A673 (cell line): ENCODE measurements around the gene SAG. TPM values are rescaled to one million over a fixed set of nuclear protein-coding genes. Genes with fewer than 3 reads are reported as not detected.

Experiments used
- BruUV-seq: library from RNA; stranded (reverse); fragments of 400-500 nt; replicated peaks from 2 replicates; lab custom pipeline; 2021; lab: Mats Ljungman, UMichigan
- CTCF ChIA-PET: fragments of 300-600 bp; sonication (Branson Sonifier 250); formaldehyde crosslinking; loops from one replicate; lab custom pipeline; 2022; ENCODE audit warnings: antibody characterized with exemption; lab: Charles Lee
- POLR2A ChIA-PET: fragments of 300-600 bp; sonication (Branson Sonifier 250); formaldehyde crosslinking; loops from one replicate; lab custom pipeline; 2022; ENCODE audit warnings: antibody characterized with exemption; ENCODE audit not compliant: low non-redundant PET; lab: Charles Lee
- DNase-seq: peaks from one replicate; pipeline ENCODE4 v3.0.0-alpha.2; 2015; ENCODE audit warnings: low spot score
- H3K27ac ChIP-seq: fragments of 200-600 bp; sonication (generic); 2 replicates; pipeline ENCODE4 v1.5.1; 2016; ENCODE audit warnings: mixed run types, low read depth, mild to moderate bottlenecking, mixed read lengths, antibody characterized with exemption, low read length; ENCODE audit not compliant: poor library complexity, severe bottlenecking
- H3K27me3 ChIP-seq: fragments of 200-600 bp; sonication (generic); replicated peaks from 2 replicates; pipeline ENCODE4 v1.6.1; 2017; ENCODE audit warnings: mixed run types, low read depth, mild to moderate bottlenecking, mixed read lengths, antibody characterized with exemption, low read length; ENCODE audit not compliant: insufficient read depth, poor library complexity
- H3K36me3 ChIP-seq: fragments of 200-600 bp; sonication (generic); 2 replicates; pipeline ENCODE4 v1.6.1; 2016; ENCODE audit warnings: mixed run types, mild to moderate bottlenecking, mixed read lengths, antibody characterized with exemption, low read length; ENCODE audit not compliant: insufficient read depth, poor library complexity, severe bottlenecking
- H3K4me1 ChIP-seq: fragments of 200-600 bp; sonication (generic); 2 replicates; pipeline ENCODE4 v1.6.1; 2017; ENCODE audit warnings: mixed run types, mild to moderate bottlenecking, mixed read lengths, antibody characterized with exemption, low read length; ENCODE audit not compliant: insufficient read depth, poor library complexity, severe bottlenecking
- H3K4me3 ChIP-seq: fragments of 200-600 bp; sonication (generic); 2 replicates; pipeline ENCODE4 v1.5.1; 2016; ENCODE audit warnings: low read depth, mixed run types, mild to moderate bottlenecking, mixed read lengths, low read length; ENCODE audit not compliant: poor library complexity, severe bottlenecking
- H3K9me3 ChIP-seq: fragments of 200-600 bp; sonication (generic); 2 replicates; pipeline ENCODE4 v1.6.1; 2016; ENCODE audit warnings: mixed run types, low read depth, mild to moderate bottlenecking, mixed read lengths, antibody characterized with exemption, low read length; ENCODE audit not compliant: poor library complexity, severe bottlenecking
- EZH2 ChIP-seq: fragments of 200-600 bp; sonication (generic); IDR thresholded peaks from 2 replicates; pipeline ENCODE4 v1.6.1; 2017; ENCODE audit warnings: borderline replicate concordance, low read depth, mild to moderate bottlenecking, mixed read lengths, antibody characterized with exemption, low read length; ENCODE audit not compliant: poor library complexity, severe bottlenecking
- intact Hi-C: fragments of 100-400 bp; cut with micrococcal nuclease; formaldehyde crosslinking; loops from one replicate; pipeline ENCODE4 v1.10.0; 2022; ENCODE audit not compliant: unreplicated experiment
- total RNA-seq: library from RNA; stranded (reverse); gene quantifications from 2 replicates; pipeline ENCODE4 v1.2.3, GENCODE V29; 2021
- TF ChIP-seq, protein P1 (sequence below): fragments of 300-800, 200-600 bp; sonication (generic); conservative IDR thresholded peaks from 2 replicates; pipeline ENCODE4 v1.5.1; 2017; ENCODE audit warnings: low read depth, mild to moderate bottlenecking, antibody characterized with exemption, low read length, moderate library complexity, mixed read lengths

The SAG gene
- total RNA-seq, 1 experiment from 2014 or later, result 1.3 TPM

DNA sequence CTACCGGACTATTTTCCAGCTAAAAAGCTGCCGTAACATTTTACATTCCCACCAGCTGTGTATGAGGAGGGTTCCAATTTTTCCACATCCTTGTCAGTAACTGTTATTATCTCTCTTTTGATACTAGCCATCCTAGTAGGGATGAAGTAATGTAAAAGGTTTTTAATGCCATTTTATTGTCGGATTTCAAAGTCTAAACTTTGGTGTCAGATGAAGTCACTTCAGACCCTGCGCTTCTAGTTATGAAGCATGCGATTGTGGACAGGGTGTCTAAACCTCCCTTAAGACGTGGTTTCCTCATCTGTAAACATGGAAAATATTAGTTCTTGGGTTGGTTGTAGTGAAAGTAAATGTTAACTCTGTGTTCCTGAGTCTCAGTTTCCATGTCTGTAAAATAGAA, 51.3 kb downstream of the SAG start:
- intact Hi-C loops, result no loop called here
- ChIA-PET CTCF (no interaction called here), POLR2A (no interaction called here)
- no peaks in the 10 kb centered on the region for H3K9me3 ChIP-seq
- H3K4me3 ChIP-seq, result no peak overlapping the region
- H3K36me3 ChIP-seq, result peaks cover 24% of the 10 kb centered on the region
- no peak overlapping the region for H3K27ac ChIP-seq
- no peaks in the 10 kb centered on the region for H3K27me3 ChIP-seq
- DNase-seq, result no peak
- TF ChIP-seq EZH2, result no peak
- BruUV-seq, result no TSS peak
- peaks cover 27% of the 10 kb centered on the region for H3K4me1 ChIP-seq

DNA sequence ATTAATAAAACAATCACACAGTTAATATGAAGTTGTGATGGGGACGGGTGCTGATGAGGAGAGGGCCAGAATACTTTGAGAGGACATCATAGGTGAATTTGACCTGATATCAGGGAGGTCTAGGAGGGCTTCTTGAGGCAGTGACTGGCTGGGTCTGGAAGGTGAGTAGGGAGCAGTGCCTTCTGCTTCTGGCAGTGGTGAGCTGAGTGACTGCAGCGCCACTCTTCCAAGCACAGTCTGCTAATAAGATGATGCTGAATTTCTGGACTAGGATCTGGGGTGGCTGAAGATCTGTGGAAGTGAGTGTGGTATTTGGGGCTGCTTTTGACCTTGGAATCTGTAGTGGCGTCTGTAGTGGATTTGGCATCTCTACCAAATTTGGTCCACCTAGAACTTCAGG, 52.2 kb downstream of the SAG start:
- Histone ChIP-seq H3K4me1 (peaks cover 25% of the 10 kb centered on the region), H3K4me3 (no peak overlapping the region), H3K27me3 (no peaks in the 10 kb centered on the region), H3K27ac (no peak overlapping the region), H3K9me3 (no peaks in the 10 kb centered on the region), H3K36me3 (peaks cover 27% of the 10 kb centered on the region)
- no TSS peak for BruUV-seq
- DNase-seq, result no peak
- TF ChIP-seq, protein P1, sequence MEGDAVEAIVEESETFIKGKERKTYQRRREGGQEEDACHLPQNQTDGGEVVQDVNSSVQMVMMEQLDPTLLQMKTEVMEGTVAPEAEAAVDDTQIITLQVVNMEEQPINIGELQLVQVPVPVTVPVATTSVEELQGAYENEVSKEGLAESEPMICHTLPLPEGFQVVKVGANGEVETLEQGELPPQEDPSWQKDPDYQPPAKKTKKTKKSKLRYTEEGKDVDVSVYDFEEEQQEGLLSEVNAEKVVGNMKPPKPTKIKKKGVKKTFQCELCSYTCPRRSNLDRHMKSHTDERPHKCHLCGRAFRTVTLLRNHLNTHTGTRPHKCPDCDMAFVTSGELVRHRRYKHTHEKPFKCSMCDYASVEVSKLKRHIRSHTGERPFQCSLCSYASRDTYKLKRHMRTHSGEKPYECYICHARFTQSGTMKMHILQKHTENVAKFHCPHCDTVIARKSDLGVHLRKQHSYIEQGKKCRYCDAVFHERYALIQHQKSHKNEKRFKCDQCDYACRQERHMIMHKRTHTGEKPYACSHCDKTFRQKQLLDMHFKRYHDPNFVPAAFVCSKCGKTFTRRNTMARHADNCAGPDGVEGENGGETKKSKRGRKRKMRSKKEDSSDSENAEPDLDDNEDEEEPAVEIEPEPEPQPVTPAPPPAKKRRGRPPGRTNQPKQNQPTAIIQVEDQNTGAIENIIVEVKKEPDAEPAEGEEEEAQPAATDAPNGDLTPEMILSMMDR, result no peak
- TF ChIP-seq EZH2, result no peak
- intact Hi-C loops, result no loop called here
- ChIA-PET POLR2A (no interaction called here), CTCF (no interaction called here)

DNA sequence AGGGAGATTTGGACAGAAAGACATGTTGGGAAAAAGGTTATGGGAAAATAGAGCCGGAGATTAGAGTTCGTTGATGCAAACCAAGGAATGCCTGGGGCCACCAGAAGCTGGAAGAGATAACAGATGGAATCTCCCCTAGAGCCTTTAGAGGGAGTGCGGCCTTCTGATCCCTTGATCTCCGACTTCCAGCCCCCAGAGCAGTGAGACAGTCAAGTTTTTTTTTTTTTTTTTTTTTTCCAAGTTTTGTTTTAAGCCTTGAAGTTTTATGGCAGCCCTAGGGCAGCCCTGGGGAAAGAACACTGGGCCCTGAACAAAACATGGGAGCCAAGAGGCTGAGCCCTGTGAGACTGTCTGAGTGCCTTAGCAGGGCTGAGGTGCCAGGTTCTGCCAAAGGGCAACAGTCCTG, 53.2 kb downstream of the SAG start:
- POLR2A ChIA-PET, result no interaction called here
- intact Hi-C loops, result no loop called here
- Histone ChIP-seq H3K4me3 (no peak overlapping the region), H3K9me3 (no peaks in the 10 kb centered on the region), H3K27ac (peak overlapping the region; percentile 32), H3K36me3 (peaks cover 27% of the 10 kb centered on the region), H3K27me3 (no peaks in the 10 kb centered on the region), H3K4me1 (peaks cover 23% of the 10 kb centered on the region)
- CTCF ChIA-PET, result no interaction called here
- BruUV-seq, result no TSS peak
- DNase-seq, result no peak
- no peak for TF ChIP-seq EZH2
- TF ChIP-seq, protein P1, result no peak

DNA sequence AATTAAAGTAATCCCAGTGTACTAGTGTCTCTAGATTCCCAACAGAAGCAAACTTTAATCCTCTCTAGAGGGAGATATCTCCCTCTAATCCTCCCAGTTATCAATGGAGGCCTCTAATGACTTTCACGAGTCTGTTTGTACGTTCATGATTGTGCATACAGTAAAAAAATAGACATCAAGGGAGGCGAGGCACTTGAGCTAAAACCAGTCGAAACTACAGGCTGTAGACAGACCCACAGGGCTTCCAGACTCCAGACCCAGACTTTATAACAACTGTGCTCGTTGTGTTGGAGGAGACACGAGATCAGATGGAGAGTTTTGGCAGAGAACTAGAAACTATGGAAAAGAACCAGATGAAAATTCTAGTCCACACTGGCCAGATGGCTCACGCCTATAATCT, 53.7 kb downstream of the SAG start:
- H3K9me3 ChIP-seq, result no peaks in the 10 kb centered on the region
- no TSS peak for BruUV-seq
- ChIA-PET CTCF (no interaction called here), POLR2A (no interaction called here)
- no peak overlapping the region for H3K4me3 ChIP-seq
- intact Hi-C loops, result no loop called here
- no peaks in the 10 kb centered on the region for H3K27me3 ChIP-seq
- H3K27ac ChIP-seq, result no peak overlapping the region
- H3K4me1 ChIP-seq, result peaks cover 18% of the 10 kb centered on the region
- no peak for TF ChIP-seq EZH2
- TF ChIP-seq, protein P1, result no peak
- DNase-seq, result no peak
- peaks cover 27% of the 10 kb centered on the region for H3K36me3 ChIP-seq
